ENCODE data around the gene ZNF529.

ZNF529 gene

GRCh38 chr19:36564391-36564790 lies 8.7 kb downstream of the ZNF529 start:
- H3K9ac ChIP-seq (ENCODE audit: low read depth, low read length) = no peak overlapping the region
- no peak overlapping the region for H3K4me2 ChIP-seq (ENCODE audit: low read length)
- no peak overlapping the region for H3K4me3 ChIP-seq (ENCODE audit: low read length)
- no peaks in the 10 kb centered on the region for H3K27me3 ChIP-seq (ENCODE audit: control insufficient read depth, insufficient read depth, low read length)
- H3K36me3 ChIP-seq (ENCODE audit: insufficient read depth, low read length) = peaks cover 38% of the 10 kb centered on the region
- H3K4me1 ChIP-seq (ENCODE audit: control insufficient read depth, insufficient read depth, low read length) = no peaks in the 10 kb centered on the region
- peaks cover 20% of the 10 kb centered on the region for H3K9me3 ChIP-seq (replicated peaks; ENCODE audit: low read length)

GRCh38 chr19:36547001-36547732 lies 25.9 kb downstream of the ZNF529 start:
- peaks cover 79% of the 10 kb centered on the region for H3K36me3 ChIP-seq (ENCODE audit: insufficient read depth, low read length)

DNA sequence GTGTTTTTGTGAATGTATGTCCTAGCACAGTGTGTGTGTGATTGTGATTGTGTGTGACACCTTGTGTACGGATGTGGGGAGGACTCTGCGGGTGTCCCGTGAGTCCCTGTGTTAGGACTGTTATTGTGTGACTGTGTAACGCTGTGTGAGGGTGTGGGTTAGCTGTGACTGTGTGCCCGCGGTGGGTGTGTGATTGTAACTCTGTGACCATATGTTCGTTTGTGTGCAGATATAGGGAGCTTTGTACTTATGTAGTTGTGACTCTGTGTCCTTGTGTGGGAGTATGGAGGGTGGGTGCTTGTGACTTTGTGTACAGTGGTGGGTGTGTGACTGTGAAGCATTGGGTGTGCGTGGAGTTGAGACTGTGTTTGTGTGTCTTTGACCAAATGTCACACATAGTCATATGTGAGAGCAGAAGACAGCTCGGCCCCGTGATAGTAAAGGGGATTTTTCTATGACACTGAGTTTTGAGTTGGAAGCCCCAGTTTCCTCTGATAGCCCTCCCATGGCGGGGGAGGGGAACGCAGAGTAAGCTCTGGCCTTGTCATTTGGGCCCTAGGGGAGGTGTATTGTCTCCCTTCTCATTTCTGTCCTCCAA lies 44.1 kb downstream of the ZNF529 start:
- peak overlapping the region; percentile 90 for H3K4me2 ChIP-seq (ENCODE audit: low read length)
- H3K9me3 ChIP-seq (replicated peaks; ENCODE audit: low read length) = peaks cover 3% of the 10 kb centered on the region
- peak overlapping the region; percentile 93 for H3K9ac ChIP-seq (ENCODE audit: low read depth, low read length)
- H3K4me1 ChIP-seq (ENCODE audit: control insufficient read depth, insufficient read depth, low read length) = peaks cover 5% of the 10 kb centered on the region
- H3K27me3 ChIP-seq (ENCODE audit: control insufficient read depth, insufficient read depth, low read length) = no peaks in the 10 kb centered on the region
- peak overlapping the region; percentile 88 for H3K4me3 ChIP-seq (ENCODE audit: low read length)
- peaks cover 8% of the 10 kb centered on the region for H3K36me3 ChIP-seq (ENCODE audit: insufficient read depth, low read length)

More at GRCh38 chr19:36547001-36547732, 25.9 kb downstream of the ZNF529 start:
- Histone ChIP-seq H3K27me3 (ENCODE audit: control insufficient read depth, insufficient read depth, low read length) (no peaks in the 10 kb centered on the region), H3K4me1 (ENCODE audit: control insufficient read depth, insufficient read depth, low read length) (no peaks in the 10 kb centered on the region), H3K4me2 (ENCODE audit: low read length) (no peak overlapping the region), H3K9me3 (replicated peaks; ENCODE audit: low read length) (peaks cover 88% of the 10 kb centered on the region), H3K9ac (ENCODE audit: low read depth, low read length) (no peak overlapping the region), H3K4me3 (ENCODE audit: low read length) (no peak overlapping the region)

DNA sequence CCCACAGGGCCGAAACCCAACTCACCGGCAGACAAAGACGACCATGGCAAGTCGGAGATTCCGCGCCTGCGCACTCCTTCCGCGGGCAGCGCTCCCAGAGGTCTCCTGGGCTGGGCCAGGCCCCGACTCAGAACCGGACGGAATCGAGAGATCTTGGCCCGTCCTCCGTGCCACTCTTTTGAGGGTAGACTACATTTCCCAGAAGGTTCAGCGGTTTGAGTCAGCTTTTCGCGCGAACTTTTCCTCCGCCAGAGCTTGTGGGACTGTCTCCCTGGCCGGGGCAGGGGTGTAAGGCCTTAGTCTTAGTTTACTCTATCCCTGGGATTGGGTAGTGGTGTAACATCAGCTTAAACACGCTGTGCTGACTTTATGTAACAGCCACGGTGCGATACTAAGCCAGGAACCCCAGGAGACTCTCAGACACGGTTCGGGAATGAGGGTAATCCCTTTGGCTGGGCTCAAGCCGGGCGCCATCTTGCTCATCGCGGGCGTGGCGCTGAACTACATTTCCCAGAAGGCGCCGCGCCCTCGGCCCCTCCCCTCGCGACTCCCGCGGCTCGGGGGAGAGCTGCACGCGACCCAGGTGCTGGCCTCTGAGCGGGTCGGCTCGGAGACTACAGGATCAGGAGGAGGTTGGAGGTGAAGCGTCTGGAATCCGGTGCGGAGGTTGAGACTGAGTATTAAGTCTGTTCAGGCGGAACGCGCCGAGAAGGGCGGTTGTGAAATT lies 44.7 kb downstream of the ZNF529 start, which contains the start of gene ZNF260:
ZNF260 (minus strand) TSS at position 78 of the 727 bp plus-strand sequence. CDS start 13,033 bp downstream, outside the sequence.
- Histone ChIP-seq H3K36me3 (ENCODE audit: insufficient read depth, low read length) (peaks cover 11% of the 10 kb centered on the region), H3K9me3 (replicated peaks; ENCODE audit: low read length) (peaks cover 3% of the 10 kb centered on the region), H3K4me3 (ENCODE audit: low read length) (peak within 1 kb of the TSS; percentile 88), H3K4me2 (ENCODE audit: low read length) (peak within 1 kb of the TSS; percentile 90), H3K27me3 (ENCODE audit: control insufficient read depth, insufficient read depth, low read length) (no peaks in the 10 kb centered on the region), H3K9ac (ENCODE audit: low read depth, low read length) (peak within 1 kb of the TSS; percentile 93), H3K4me1 (ENCODE audit: control insufficient read depth, insufficient read depth, low read length) (peaks cover 5% of the 10 kb centered on the region)

- Histone ChIP-seq H3K4me1 (ENCODE audit: control insufficient read depth, insufficient read depth, low read length) (peaks cover 5% of the 10 kb centered on the region), H3K4me2 (ENCODE audit: low read length) (peak overlapping the region; percentile 90), H3K4me3 (ENCODE audit: low read length) (peak overlapping the region; percentile 88), H3K9me3 (replicated peaks; ENCODE audit: low read length) (peaks cover 6% of the 10 kb centered on the region), H3K9ac (ENCODE audit: low read depth, low read length) (peak overlapping the region; percentile 93), H3K36me3 (ENCODE audit: insufficient read depth, low read length) (peaks cover 15% of the 10 kb centered on the region), H3K27me3 (ENCODE audit: control insufficient read depth, insufficient read depth, low read length) (no peaks in the 10 kb centered on the region)
Measured at GRCh38 chr19:36527873-36528193, 45.3 kb downstream of the ZNF529 start.

GRCh38 chr19:36527341-36527740 lies 45.8 kb downstream of the ZNF529 start:
- peak overlapping the region; percentile 88 for H3K4me3 ChIP-seq (ENCODE audit: low read length)
- H3K4me1 ChIP-seq (ENCODE audit: control insufficient read depth, insufficient read depth, low read length) = peaks cover 5% of the 10 kb centered on the region
- peak overlapping the region; percentile 93 for H3K9ac ChIP-seq (ENCODE audit: low read depth, low read length)
- peaks cover 6% of the 10 kb centered on the region for H3K9me3 ChIP-seq (replicated peaks; ENCODE audit: low read length)
- H3K36me3 ChIP-seq (ENCODE audit: insufficient read depth, low read length) = peaks cover 19% of the 10 kb centered on the region
- H3K27me3 ChIP-seq (ENCODE audit: control insufficient read depth, insufficient read depth, low read length) = no peaks in the 10 kb centered on the region
- H3K4me2 ChIP-seq (ENCODE audit: low read length) = peak overlapping the region; percentile 90

GRCh38 chr19:36526581-36526980 lies 46.5 kb downstream of the ZNF529 start:
- Histone ChIP-seq H3K4me1 (ENCODE audit: control insufficient read depth, insufficient read depth, low read length) (peaks cover 5% of the 10 kb centered on the region), H3K4me3 (ENCODE audit: low read length) (peak overlapping the region; percentile 88), H3K27me3 (ENCODE audit: control insufficient read depth, insufficient read depth, low read length) (no peaks in the 10 kb centered on the region), H3K36me3 (ENCODE audit: insufficient read depth, low read length) (peaks cover 22% of the 10 kb centered on the region), H3K9me3 (replicated peaks; ENCODE audit: low read length) (peaks cover 6% of the 10 kb centered on the region), H3K4me2 (ENCODE audit: low read length) (peak overlapping the region; percentile 90), H3K9ac (ENCODE audit: low read depth, low read length) (peak overlapping the region; percentile 93)

- H3K4me2 ChIP-seq (ENCODE audit: low read length) = no peak overlapping the region
- peaks cover 6% of the 10 kb centered on the region for H3K9me3 ChIP-seq (replicated peaks; ENCODE audit: low read length)
- peaks cover 5% of the 10 kb centered on the region for H3K4me1 ChIP-seq (ENCODE audit: control insufficient read depth, insufficient read depth, low read length)
- no peak overlapping the region for H3K4me3 ChIP-seq (ENCODE audit: low read length)
- H3K9ac ChIP-seq (ENCODE audit: low read depth, low read length) = no peak overlapping the region
- peaks cover 35% of the 10 kb centered on the region for H3K36me3 ChIP-seq (ENCODE audit: insufficient read depth, low read length)
- H3K27me3 ChIP-seq (ENCODE audit: control insufficient read depth, insufficient read depth, low read length) = no peaks in the 10 kb centered on the region
Measured at GRCh38 chr19:36524617-36525016, 48.5 kb downstream of the ZNF529 start.

- Histone ChIP-seq H3K4me2 (ENCODE audit: low read length) (no peak overlapping the region), H3K9me3 (replicated peaks; ENCODE audit: low read length) (peaks cover 56% of the 10 kb centered on the region), H3K27me3 (ENCODE audit: control insufficient read depth, insufficient read depth, low read length) (no peaks in the 10 kb centered on the region), H3K9ac (ENCODE audit: low read depth, low read length) (no peak overlapping the region), H3K36me3 (ENCODE audit: insufficient read depth, low read length) (peaks cover 63% of the 10 kb centered on the region), H3K4me3 (ENCODE audit: low read length) (no peak overlapping the region), H3K4me1 (ENCODE audit: control insufficient read depth, insufficient read depth, low read length) (no peaks in the 10 kb centered on the region)
Measured at GRCh38 chr19:36514012-36514612, 59.0 kb downstream of the ZNF529 start.

DNA sequence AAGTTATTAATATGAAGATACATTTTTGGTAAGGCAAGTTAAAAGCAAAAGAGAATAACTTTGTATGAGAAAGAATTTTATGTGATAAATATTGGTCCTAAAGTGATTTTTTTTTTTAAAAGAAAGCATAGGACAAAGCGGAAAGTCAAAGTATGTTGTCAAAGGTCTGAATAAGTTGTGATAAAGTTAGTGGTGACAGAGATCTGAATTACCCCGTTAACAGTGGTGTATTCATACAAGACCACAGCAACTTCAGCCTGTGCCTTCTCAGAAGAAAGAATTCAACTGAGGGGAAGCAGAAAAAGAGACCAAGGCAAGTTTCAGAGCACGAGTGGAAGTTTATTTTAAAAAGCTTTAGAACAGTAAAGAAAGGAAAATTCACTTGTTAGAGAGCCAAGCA lies 64.8 kb downstream of the ZNF529 start:
- Histone ChIP-seq H3K4me1 (ENCODE audit: control insufficient read depth, insufficient read depth, low read length) (no peaks in the 10 kb centered on the region), H3K36me3 (ENCODE audit: insufficient read depth, low read length) (peaks cover 8% of the 10 kb centered on the region), H3K27me3 (ENCODE audit: control insufficient read depth, insufficient read depth, low read length) (no peaks in the 10 kb centered on the region), H3K9ac (ENCODE audit: low read depth, low read length) (no peak overlapping the region), H3K4me2 (ENCODE audit: low read length) (no peak overlapping the region), H3K9me3 (replicated peaks; ENCODE audit: low read length) (peaks cover 19% of the 10 kb centered on the region), H3K4me3 (ENCODE audit: low read length) (no peak overlapping the region)

DNA sequence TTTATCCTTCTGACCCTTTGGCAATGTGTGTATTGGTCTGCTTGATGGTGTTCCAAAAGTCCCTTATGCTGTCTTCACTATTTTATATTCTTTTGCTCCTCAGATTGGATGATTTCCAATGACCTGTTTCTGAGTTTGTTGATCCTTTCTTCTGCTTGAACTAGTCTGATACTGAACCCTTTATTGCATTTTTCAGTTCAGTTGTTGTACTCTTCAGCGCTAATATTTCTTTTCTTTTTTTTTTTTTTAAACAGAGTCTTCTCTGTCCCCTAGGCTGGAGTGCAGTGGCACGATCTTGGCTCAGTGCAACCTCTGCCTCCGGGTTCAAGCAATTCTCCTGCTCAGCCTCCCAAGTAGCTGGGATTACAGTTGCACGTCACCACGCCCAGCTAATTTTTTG lies 71.1 kb downstream of the ZNF529 start:
- Histone ChIP-seq H3K27me3 (ENCODE audit: control insufficient read depth, insufficient read depth, low read length) (no peaks in the 10 kb centered on the region), H3K4me2 (ENCODE audit: low read length) (no peak overlapping the region), H3K4me3 (ENCODE audit: low read length) (no peak overlapping the region), H3K36me3 (ENCODE audit: insufficient read depth, low read length) (no peaks in the 10 kb centered on the region), H3K9me3 (replicated peaks; ENCODE audit: low read length) (peaks cover 22% of the 10 kb centered on the region), H3K9ac (ENCODE audit: low read depth, low read length) (no peak overlapping the region), H3K4me1 (ENCODE audit: control insufficient read depth, insufficient read depth, low read length) (no peaks in the 10 kb centered on the region)

All from skeletal muscle satellite cell (primary cell).